Osteoblast (primary cell): Measurements from ENCODE around the gene ITPA. TPM values are rescaled to one million over a fixed set of nuclear protein-coding genes. Genes with fewer than 3 reads are reported as not detected.

ENCODE experiments used
- DNase-seq: peaks from one replicate; pipeline ENCODE4 v3.0.0; 2011; ENCODE audit warnings: low spot score, mixed read lengths; ENCODE audit not compliant: insufficient read length; ENCODE audit errors: missing footprints
- H2AFZ ChIP-seq: 2 replicates; pipeline ENCODE4 v1.6.0; 2011; ENCODE audit warnings: mild to moderate bottlenecking, low read length
- H3K27ac ChIP-seq: 2 replicates; pipeline ENCODE4 v1.5.1; 2011; ENCODE audit warnings: mild to moderate bottlenecking, low read depth, low read length, moderate library complexity
- H3K27me3 ChIP-seq: 2 replicates; pipeline ENCODE4 v1.6.0; 2012; ENCODE audit warnings: mild to moderate bottlenecking, control low read depth, inconsistent platforms, low read length, moderate library complexity; ENCODE audit not compliant: insufficient read depth
- H3K36me3 ChIP-seq: 2 replicates; pipeline ENCODE4 v1.5.1; 2011; ENCODE audit warnings: mild to moderate bottlenecking, low read length, control low read depth, moderate library complexity; ENCODE audit not compliant: insufficient read depth
- H3K4me1 ChIP-seq: 2 replicates; pipeline ENCODE4 v1.5.1; 2011; ENCODE audit warnings: mild to moderate bottlenecking, low read length, control low read depth, moderate library complexity; ENCODE audit not compliant: insufficient read depth
- H3K4me2 ChIP-seq: 2 replicates; pipeline ENCODE4 v1.6.0; 2011; ENCODE audit warnings: mild to moderate bottlenecking, low read length; ENCODE audit not compliant: insufficient read depth
- H3K4me3 ChIP-seq: fragments of 200-600 bp; sonication (generic); 3 replicates; pipeline ENCODE4 v1.5.1; 2012; ENCODE audit warnings: mild to moderate bottlenecking, low read length, inconsistent platforms; ENCODE audit not compliant: insufficient read depth
- H3K79me2 ChIP-seq: 2 replicates; pipeline ENCODE4 v1.6.0; 2012; ENCODE audit warnings: mild to moderate bottlenecking, low read length, control low read depth, inconsistent platforms; ENCODE audit not compliant: insufficient read depth
- H3K9me3 ChIP-seq: 2 replicates; pipeline ENCODE4 v1.5.1; 2011; ENCODE audit warnings: low read depth, low read length, control low read depth
- H4K20me1 ChIP-seq: 2 replicates; pipeline ENCODE4 v1.6.0; 2012; ENCODE audit warnings: mild to moderate bottlenecking, low read length, control low read depth; ENCODE audit not compliant: insufficient read depth
- CTCF ChIP-seq: IDR thresholded peaks from 2 replicates; pipeline ENCODE4 v1.5.1; 2011; ENCODE audit warnings: mild to moderate bottlenecking, low read depth, low read length, moderate library complexity; ENCODE audit errors: extremely low read depth
- total RNA-seq: library from RNA; depleted of rRNA; stranded (reverse); fragments of >200 nt; gene quantifications from 2 replicates; pipeline ENCODE4 v1.2.3, GENCODE V29; 2012

Gene ITPA
- total RNA-seq, 1 donor, result 34.0 TPM

DNA sequence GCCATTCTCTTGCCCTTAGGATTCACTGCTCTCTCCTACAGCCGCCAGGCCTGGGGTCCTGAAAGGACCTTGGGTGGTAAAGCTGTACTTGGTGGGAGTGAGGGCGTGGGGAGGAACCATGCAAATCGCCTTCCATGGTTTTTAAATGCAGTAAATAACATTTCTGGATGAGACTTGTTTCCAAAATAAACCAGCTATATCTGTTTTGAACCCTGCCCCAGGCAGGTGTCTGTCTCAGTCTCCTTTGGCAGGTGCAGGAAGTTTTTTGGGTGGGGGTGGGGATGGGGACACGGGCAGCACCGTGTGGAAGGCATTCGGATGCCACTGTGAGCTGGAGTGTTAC is 14.3 kb downstream of the ITPA start:
- Histone ChIP-seq H3K4me3 (no peak overlapping the region), H3K4me2 (no peak overlapping the region), H4K20me1 (no peaks in the 10 kb centered on the region), H3K4me1 (no peaks in the 10 kb centered on the region), H3K9me3 (no peaks in the 10 kb centered on the region), H3K27ac (no peak overlapping the region), H3K36me3 (peaks cover 40% of the 10 kb centered on the region), H2AFZ (no peak overlapping the region), H3K27me3 (no peaks in the 10 kb centered on the region), H3K79me2 (no peaks in the 10 kb centered on the region)
- peak; percentile 62 for DNase-seq
- no peak for TF ChIP-seq CTCF

- Histone ChIP-seq H2AFZ (no peak overlapping the region), H4K20me1 (no peaks in the 10 kb centered on the region), H3K36me3 (peaks cover 34% of the 10 kb centered on the region), H3K4me3 (no peak overlapping the region), H3K79me2 (no peaks in the 10 kb centered on the region), H3K27ac (no peak overlapping the region), H3K4me2 (no peak overlapping the region), H3K27me3 (no peaks in the 10 kb centered on the region), H3K9me3 (no peaks in the 10 kb centered on the region), H3K4me1 (no peaks in the 10 kb centered on the region)
- DNase-seq, result peak; percentile 60
- TF ChIP-seq CTCF, result no peak
Measured at GRCh38 chr20:3223994-3224680, 14.8 kb downstream of the ITPA start.

DNA sequence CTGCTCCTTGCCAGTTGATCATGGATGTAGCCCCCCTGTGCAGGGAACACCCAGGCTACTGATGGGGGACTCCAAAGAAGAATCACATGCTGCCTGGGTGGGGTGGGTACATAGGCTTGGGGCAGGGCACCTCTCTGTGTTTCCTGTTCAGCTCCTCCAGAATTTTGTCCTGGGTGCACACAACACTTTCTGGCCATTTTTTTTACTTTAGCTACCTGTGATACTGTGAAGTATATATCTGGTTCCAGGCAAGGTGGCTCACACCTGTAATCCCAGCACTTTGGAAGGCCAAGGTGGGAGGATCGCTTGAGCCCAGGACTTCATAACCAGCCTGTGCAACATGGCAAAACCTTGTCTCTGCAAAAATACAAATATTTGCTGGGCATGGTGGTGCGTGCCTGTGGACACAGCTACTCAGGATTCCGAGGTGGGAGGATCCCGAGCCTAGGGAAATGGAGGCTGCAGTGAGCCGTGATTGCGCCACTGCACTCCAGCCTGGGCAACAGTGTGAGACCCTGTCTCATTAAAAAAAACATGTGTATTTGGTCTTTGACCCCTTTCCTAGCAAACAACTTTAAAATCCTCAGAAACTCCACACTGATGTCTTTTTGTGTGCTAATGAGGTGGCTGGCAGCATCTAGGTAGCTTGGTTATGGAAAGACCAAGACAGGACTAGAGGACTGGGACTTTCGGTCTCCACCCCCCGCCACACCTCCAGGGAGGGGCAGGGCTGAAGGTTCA is 15.6 kb downstream of the ITPA start:
- no peaks in the 10 kb centered on the region for H3K27me3 ChIP-seq
- no peaks in the 10 kb centered on the region for H4K20me1 ChIP-seq
- H3K4me2 ChIP-seq, result no peak overlapping the region
- no peak overlapping the region for H2AFZ ChIP-seq
- no peak overlapping the region for H3K4me3 ChIP-seq
- TF ChIP-seq CTCF, result no peak
- peak; percentile 52 for DNase-seq
- no peaks in the 10 kb centered on the region for H3K9me3 ChIP-seq
- no peak overlapping the region for H3K27ac ChIP-seq
- no peaks in the 10 kb centered on the region for H3K4me1 ChIP-seq
- peaks cover 30% of the 10 kb centered on the region for H3K36me3 ChIP-seq
- no peaks in the 10 kb centered on the region for H3K79me2 ChIP-seq

DNA sequence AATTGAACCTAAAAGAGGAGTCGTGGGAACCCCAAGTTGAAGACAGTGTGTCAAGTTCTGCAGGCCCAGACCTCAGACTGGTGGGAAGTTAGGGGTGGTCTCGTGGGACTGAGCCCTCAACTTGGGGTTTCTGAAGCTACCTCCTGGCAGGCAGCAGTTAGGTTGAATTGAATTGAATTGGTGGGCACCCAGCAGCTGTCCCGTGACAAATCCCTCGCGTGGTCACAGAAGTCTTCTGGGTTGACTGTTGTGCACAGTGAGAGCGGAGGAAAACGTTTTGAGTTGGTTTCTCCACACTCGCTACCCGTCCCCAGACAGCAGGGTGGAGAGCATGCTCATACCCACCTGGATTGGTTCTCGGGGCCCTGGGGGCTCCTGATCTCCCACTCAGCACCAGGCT is 16.8 kb downstream of the ITPA start:
- no peak overlapping the region for H2AFZ ChIP-seq
- H3K9me3 ChIP-seq, result no peaks in the 10 kb centered on the region
- H3K4me1 ChIP-seq, result no peaks in the 10 kb centered on the region
- no peaks in the 10 kb centered on the region for H3K27me3 ChIP-seq
- no peak overlapping the region for H3K4me3 ChIP-seq
- no peaks in the 10 kb centered on the region for H3K79me2 ChIP-seq
- TF ChIP-seq CTCF, result no peak
- H3K27ac ChIP-seq, result no peak overlapping the region
- H3K4me2 ChIP-seq, result no peak overlapping the region
- DNase-seq, result peak; percentile 53
- peaks cover 19% of the 10 kb centered on the region for H3K36me3 ChIP-seq
- no peaks in the 10 kb centered on the region for H4K20me1 ChIP-seq
